Measurements from ENCODE around the gene ARHGAP26. TPM values are rescaled to one million over a fixed set of nuclear protein-coding genes. Genes with fewer than 3 reads are reported as not detected.
A peak's percentile ranks its signal among the peaks of the same experiment; 100 is the strongest.

The ARHGAP26 gene
- total and polyA plus RNA-seq, 4 donors = 1.8 to 16.7 (median 4.1) TPM

DNA sequence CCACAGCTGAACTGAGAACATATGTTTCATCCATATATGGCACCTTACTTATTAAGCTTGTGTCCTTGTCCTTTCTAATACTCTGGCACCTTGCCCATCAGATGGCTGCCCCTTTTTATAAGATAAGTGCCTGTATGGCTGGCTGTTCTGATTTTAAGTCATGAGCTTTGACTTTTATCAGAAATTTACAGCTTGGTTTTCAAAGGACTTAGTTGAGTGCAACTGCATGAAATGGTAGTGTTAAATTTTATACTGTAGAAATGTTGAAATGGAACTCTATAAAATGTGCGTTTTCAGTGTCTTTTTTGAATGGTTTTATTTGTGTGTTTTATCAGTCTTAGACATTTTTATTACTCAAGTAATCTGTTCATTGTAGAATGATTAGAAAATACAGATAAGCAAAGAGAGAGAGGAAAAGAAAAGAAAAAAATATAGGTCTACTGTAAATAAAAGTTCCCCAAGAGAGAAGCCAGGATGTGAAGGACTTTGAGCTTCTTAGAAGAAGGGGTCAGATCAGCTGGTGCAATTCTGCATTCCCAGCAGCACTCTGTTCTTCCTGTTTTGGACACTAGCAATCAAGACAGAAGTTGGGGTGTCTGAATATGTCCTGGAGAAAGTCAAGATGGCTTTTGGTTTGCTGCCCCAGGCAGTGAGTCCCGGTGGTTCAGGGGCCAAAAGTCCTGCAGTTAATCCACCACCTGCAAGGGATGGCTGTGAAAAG is 38.9 kb downstream of the ARHGAP26 start:
- Histone ChIP-seq H3K36me3 (ENCODE audit: control insufficient read depth in 4 of 4, insufficient read depth in 3 of 4, low read depth in 1 of 4, low read length in 3 of 4) (no peaks in the 10 kb centered on the region), H3K9ac (ENCODE audit: low read depth in 1 of 2, low read length in 2 of 2) (no peak overlapping the region), H3K9me3 (ENCODE audit: control insufficient read depth in 4 of 4, low read length in 3 of 4) (no peaks in the 10 kb centered on the region), H3K4me3 (ENCODE audit: low read depth in 1 of 3, low read length in 3 of 3) (no peak overlapping the region), H3K4me1 (ENCODE audit: control insufficient read depth in 4 of 4, insufficient read depth in 4 of 4, low read length in 3 of 4) (peaks cover 0 to 29% (median 19%) of the 10 kb centered on the region in 4 donors), H3K27ac (ENCODE audit: low read depth in 1 of 2, low read length in 2 of 2) (peak overlapping the region in 1 of 2 donors; percentile 23), H3K27me3 (ENCODE audit: control insufficient read depth in 4 of 4, insufficient read depth in 4 of 4, low read length in 3 of 4) (no peaks in the 10 kb centered on the region)
- 75% methylated on average over 2 of the region's 2 CpGs for WGBS
- no peak for DNase-seq (ENCODE audit: low spot score)
- TF ChIP-seq SP1 (IDR thresholded peaks at IDR 0.05) = no peak

DNA sequence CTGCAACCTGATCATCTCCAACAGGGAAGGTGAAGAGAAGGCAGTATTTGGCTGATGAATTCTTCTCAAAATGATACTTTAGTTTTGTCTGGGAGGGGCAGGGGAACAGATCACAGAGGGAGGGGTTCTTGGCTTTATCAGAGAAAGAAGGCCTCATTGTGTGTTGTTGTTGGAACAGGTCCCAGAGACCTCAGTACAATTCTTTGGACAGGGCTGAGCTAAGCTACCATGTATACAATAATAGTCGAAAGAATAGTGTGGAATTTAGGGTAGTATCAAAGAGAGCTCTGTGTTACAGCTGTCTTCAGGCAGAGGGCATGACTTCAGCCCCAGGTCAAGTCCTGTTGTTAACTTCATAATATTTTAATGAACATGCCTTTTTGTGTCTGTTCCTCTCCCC is 39.9 kb downstream of the ARHGAP26 start:
- H3K36me3 ChIP-seq (ENCODE audit: control insufficient read depth in 4 of 4, insufficient read depth in 3 of 4, low read depth in 1 of 4, low read length in 3 of 4) = no peaks in the 10 kb centered on the region
- 55% methylated on average over 1 of the region's 1 CpG for WGBS

DNA sequence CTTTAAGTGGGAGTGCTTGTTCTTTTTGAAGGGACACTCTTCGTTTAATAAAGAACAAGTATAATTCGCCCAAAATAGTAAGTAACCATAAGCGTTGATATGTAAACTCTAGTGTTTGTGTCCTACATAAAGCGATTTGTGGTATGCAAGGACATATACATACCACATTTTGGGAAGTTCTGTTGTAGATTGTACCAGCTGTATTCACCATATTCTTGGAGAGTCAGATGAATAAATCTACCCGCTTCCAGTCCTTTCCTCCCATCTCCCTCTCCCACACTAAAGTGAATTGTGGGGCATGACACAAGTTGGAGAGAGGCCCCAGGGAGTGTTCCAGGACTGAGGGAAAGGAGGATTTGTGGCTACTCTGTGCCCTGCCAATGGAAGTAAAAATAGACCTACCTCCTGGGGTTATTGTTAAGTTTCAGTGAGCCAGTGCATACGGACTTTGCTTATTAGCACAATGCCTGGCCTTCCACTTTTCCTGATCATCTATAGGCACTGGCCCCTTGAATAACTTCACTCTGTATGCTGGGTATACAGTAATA is 40.6 kb downstream of the ARHGAP26 start:
- H3K9ac ChIP-seq (ENCODE audit: low read depth in 1 of 2, low read length in 2 of 2) = no peak overlapping the region
- H3K27me3 ChIP-seq (ENCODE audit: control insufficient read depth in 4 of 4, insufficient read depth in 4 of 4, low read length in 3 of 4) = no peaks in the 10 kb centered on the region
- no peaks in the 10 kb centered on the region for H3K9me3 ChIP-seq (ENCODE audit: control insufficient read depth in 4 of 4, low read length in 3 of 4)
- peak overlapping the region in 1 of 2 donors; percentile 32 for H3K27ac ChIP-seq (ENCODE audit: low read depth in 1 of 2, low read length in 2 of 2)
- 94% methylated on average over 6 of the region's 6 CpGs for WGBS
- no peaks in the 10 kb centered on the region for H3K36me3 ChIP-seq (ENCODE audit: control insufficient read depth in 4 of 4, insufficient read depth in 3 of 4, low read depth in 1 of 4, low read length in 3 of 4)
- no peak overlapping the region for H3K4me3 ChIP-seq (ENCODE audit: low read depth in 1 of 3, low read length in 3 of 3)
- H3K4me1 ChIP-seq (ENCODE audit: control insufficient read depth in 4 of 4, insufficient read depth in 4 of 4, low read length in 3 of 4) = peaks cover 2 to 36% (median 24%) of the 10 kb centered on the region in 4 donors
- DNase-seq (ENCODE audit: low spot score) = no peak
- TF ChIP-seq HNF4A (conservative IDR thresholded peaks at IDR 0.05) (no peak), YY1 (IDR thresholded peaks at IDR 0.05) (no peak), RAD21 (IDR thresholded peaks at IDR 0.05) (no peak), SP1 (IDR thresholded peaks at IDR 0.05) (no peak), TAF1 (conservative IDR thresholded peaks at IDR 0.05) (no peak), NR2F2 (IDR thresholded peaks at IDR 0.05) (no peak), FOXA2 (IDR thresholded peaks at IDR 0.05) (no peak), GABPA (IDR thresholded peaks at IDR 0.05 in 1 of 2, conservative IDR thresholded peaks at IDR 0.05 in 1 of 2) (no peak), EGR1 (IDR thresholded peaks at IDR 0.05; ENCODE audit: low read depth in 2 of 2) (no peak), FOXA1 (IDR thresholded peaks at IDR 0.05) (no peak)
- TF ChIP-seq, protein P1, sequence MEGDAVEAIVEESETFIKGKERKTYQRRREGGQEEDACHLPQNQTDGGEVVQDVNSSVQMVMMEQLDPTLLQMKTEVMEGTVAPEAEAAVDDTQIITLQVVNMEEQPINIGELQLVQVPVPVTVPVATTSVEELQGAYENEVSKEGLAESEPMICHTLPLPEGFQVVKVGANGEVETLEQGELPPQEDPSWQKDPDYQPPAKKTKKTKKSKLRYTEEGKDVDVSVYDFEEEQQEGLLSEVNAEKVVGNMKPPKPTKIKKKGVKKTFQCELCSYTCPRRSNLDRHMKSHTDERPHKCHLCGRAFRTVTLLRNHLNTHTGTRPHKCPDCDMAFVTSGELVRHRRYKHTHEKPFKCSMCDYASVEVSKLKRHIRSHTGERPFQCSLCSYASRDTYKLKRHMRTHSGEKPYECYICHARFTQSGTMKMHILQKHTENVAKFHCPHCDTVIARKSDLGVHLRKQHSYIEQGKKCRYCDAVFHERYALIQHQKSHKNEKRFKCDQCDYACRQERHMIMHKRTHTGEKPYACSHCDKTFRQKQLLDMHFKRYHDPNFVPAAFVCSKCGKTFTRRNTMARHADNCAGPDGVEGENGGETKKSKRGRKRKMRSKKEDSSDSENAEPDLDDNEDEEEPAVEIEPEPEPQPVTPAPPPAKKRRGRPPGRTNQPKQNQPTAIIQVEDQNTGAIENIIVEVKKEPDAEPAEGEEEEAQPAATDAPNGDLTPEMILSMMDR (IDR thresholded peaks at IDR 0.05; ENCODE audit: low read depth, low read length, missing input control) = no peak
- TF ChIP-seq, protein P2, sequence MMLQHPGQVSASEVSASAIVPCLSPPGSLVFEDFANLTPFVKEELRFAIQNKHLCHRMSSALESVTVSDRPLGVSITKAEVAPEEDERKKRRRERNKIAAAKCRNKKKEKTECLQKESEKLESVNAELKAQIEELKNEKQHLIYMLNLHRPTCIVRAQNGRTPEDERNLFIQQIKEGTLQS (IDR thresholded peaks at IDR 0.05) = no peak

More for the DNA sequence above, 39.9 kb downstream of the ARHGAP26 start:
- Histone ChIP-seq H3K27me3 (ENCODE audit: control insufficient read depth in 4 of 4, insufficient read depth in 4 of 4, low read length in 3 of 4) (no peaks in the 10 kb centered on the region), H3K9ac (ENCODE audit: low read depth in 1 of 2, low read length in 2 of 2) (no peak overlapping the region), H3K9me3 (ENCODE audit: control insufficient read depth in 4 of 4, low read length in 3 of 4) (no peaks in the 10 kb centered on the region), H3K27ac (ENCODE audit: low read depth in 1 of 2, low read length in 2 of 2) (no peak overlapping the region), H3K4me3 (ENCODE audit: low read depth in 1 of 3, low read length in 3 of 3) (no peak overlapping the region), H3K4me1 (ENCODE audit: control insufficient read depth in 4 of 4, insufficient read depth in 4 of 4, low read length in 3 of 4) (peaks cover 2 to 36% (median 24%) of the 10 kb centered on the region in 4 donors)
- TF ChIP-seq FOXA1 (IDR thresholded peaks at IDR 0.05) (no peak), JUND (IDR thresholded peaks at IDR 0.05) (no peak), TAF1 (conservative IDR thresholded peaks at IDR 0.05) (no peak), GABPA (IDR thresholded peaks at IDR 0.05 in 1 of 2, conservative IDR thresholded peaks at IDR 0.05 in 1 of 2) (no peak), HNF4G (IDR thresholded peaks at IDR 0.05) (no peak), FOXA2 (IDR thresholded peaks at IDR 0.05) (no peak), YY1 (IDR thresholded peaks at IDR 0.05) (no peak), HNF4A (conservative IDR thresholded peaks at IDR 0.05) (no peak), SP1 (IDR thresholded peaks at IDR 0.05) (no peak)
- TF ChIP-seq, protein P1 (IDR thresholded peaks at IDR 0.05; ENCODE audit: low read depth, low read length, missing input control) = no peak
- TF ChIP-seq, protein P2 (IDR thresholded peaks at IDR 0.05) = no peak
- TF ChIP-seq, protein P3, sequence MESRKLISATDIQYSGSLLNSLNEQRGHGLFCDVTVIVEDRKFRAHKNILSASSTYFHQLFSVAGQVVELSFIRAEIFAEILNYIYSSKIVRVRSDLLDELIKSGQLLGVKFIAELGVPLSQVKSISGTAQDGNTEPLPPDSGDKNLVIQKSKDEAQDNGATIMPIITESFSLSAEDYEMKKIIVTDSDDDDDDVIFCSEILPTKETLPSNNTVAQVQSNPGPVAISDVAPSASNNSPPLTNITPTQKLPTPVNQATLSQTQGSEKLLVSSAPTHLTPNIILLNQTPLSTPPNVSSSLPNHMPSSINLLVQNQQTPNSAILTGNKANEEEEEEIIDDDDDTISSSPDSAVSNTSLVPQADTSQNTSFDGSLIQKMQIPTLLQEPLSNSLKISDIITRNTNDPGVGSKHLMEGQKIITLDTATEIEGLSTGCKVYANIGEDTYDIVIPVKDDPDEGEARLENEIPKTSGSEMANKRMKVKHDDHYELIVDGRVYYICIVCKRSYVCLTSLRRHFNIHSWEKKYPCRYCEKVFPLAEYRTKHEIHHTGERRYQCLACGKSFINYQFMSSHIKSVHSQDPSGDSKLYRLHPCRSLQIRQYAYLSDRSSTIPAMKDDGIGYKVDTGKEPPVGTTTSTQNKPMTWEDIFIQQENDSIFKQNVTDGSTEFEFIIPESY (IDR thresholded peaks at IDR 0.05) = no peak
- TF ChIP-seq, protein P4, sequence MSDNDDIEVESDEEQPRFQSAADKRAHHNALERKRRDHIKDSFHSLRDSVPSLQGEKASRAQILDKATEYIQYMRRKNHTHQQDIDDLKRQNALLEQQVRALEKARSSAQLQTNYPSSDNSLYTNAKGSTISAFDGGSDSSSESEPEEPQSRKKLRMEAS (IDR thresholded peaks at IDR 0.05) = no peak
- no peak for DNase-seq (ENCODE audit: low spot score)

Data from liver (tissue), 9 donors.